Stimulated activated naive CD8-positive, alpha-beta T cell treated with anti-CD3 and anti-CD28 coated beads, Interleukin-15, amount 100 ng/mL, for 72 hours (primary cell): ENCODE measurements around the gene BBIP1.
A peak's percentile ranks its signal among the peaks of the same experiment; 100 is the strongest.

Experiments used
- ATAC-seq: fragments of 150-1000 bp; cut with Tn5 transposase; 2 replicates; pipeline ENCODE4 v1.10.0; 2021; ENCODE audit warnings: mild to moderate bottlenecking, moderate library complexity
- DNase-seq, 2 donors: peaks; one replicate each; pipeline ENCODE4 v3.0.0; 2021 to 2022
- H3K27ac Mint-ChIP-seq, 2 donors: one replicate each; pipeline ENCODE4 v1.8.0; 2022; ENCODE audit warnings: mild to moderate bottlenecking in 2 of 2, mixed read lengths in 2 of 2, moderate library complexity in 2 of 2
- H3K27me3 Mint-ChIP-seq: one replicate; pipeline ENCODE4 v1.8.0; 2022; ENCODE audit warnings: mixed read lengths
- H3K4me1 Mint-ChIP-seq: one replicate; pipeline ENCODE4 v1.8.0; 2022; ENCODE audit warnings: mild to moderate bottlenecking, mixed read lengths
- H3K4me3 Mint-ChIP-seq, 2 donors: one replicate each; pipeline ENCODE4 v1.8.0; 2022; ENCODE audit warnings: mild to moderate bottlenecking in 2 of 2, mixed read lengths in 2 of 2, moderate library complexity in 1 of 2
- H3K9me3 Mint-ChIP-seq, 2 donors: one replicate each; pipeline ENCODE4 v1.8.0; 2022; ENCODE audit warnings: mixed read lengths in 2 of 2

BBIP1 gene, protein sequence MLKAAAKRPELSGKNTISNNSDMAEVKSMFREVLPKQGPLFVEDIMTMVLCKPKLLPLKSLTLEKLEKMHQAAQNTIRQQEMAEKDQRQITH

DNA sequence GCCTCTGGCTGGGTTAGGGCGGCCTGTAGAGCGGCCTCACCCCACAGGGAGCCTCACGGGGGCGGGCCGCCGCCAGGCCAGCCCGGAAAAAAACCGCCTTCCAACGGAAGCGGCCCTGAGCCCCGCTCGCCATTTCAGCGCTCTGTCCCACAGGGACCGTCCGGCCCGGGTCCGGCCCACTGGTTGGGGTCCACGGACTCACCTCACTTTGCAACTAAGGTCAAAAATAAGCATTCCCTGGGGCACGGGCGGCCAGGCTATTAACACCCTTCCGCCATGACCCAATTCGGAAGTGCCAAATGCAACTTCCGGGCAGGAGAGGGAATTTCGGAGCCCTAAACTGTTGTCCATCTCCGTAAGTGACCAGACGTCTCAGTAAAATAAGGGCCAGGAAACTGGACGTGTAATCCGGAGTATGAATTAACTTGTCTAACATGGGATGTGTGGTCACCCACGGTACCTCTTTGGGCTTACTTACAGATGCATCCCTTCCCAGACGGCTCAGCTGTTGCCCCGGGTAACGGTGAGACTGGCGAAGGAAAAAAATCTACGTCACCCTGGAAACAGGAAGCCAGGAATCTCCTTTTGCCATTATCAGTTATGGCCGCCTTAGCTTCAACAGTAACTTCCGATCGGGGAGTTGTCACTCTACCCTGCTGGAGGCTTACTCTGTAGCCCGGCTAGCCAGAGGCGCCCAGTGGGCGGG, at the start of gene BBIP1:
Gene BBIP1, minus strand, starts transcription at position 538 of the 706 bp plus-strand sequence. CDS start 1,023 bp downstream, outside the sequence.
- no peaks in the 10 kb centered on the region for H3K27me3 Mint-ChIP-seq
- no peaks in the 10 kb centered on the region for H3K9me3 Mint-ChIP-seq
- ATAC-seq = peak; percentile 95
- DNase-seq = peak; percentile 80 to 90
- peak within 1 kb of the TSS; percentile 90 to 97 for H3K4me3 Mint-ChIP-seq
- peak within 1 kb of the TSS; percentile 99 to 100 for H3K27ac Mint-ChIP-seq
- H3K4me1 Mint-ChIP-seq = peaks cover 38% of the 10 kb centered on the region

DNA sequence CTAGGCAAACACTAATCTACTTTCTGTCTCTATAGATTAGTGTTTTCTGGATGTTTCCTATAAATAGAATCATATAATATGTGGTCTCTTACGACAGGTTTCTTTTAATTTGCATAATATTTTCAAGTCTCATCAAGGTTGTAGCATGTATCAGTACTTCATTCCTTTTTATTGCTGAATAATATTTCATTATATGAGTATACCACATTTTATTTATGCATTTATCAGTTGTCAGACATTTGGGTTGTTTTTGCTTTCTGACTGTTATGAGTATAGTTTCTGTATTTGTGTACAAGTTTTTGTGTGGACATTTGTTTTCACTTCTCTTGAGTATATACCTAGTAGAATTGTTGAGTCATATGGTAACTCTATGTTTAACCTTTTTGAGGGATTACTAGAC, 48.7 kb upstream of the BBIP1 start:
- ATAC-seq (no peak), DNase-seq (no peak)
- Mint-ChIP-seq H3K4me1 (peaks cover 45% of the 10 kb centered on the region), H3K27me3 (no peaks in the 10 kb centered on the region), H3K9me3 (no peaks in the 10 kb centered on the region), H3K4me3 (no peak overlapping the region), H3K27ac (no peak overlapping the region)

DNA sequence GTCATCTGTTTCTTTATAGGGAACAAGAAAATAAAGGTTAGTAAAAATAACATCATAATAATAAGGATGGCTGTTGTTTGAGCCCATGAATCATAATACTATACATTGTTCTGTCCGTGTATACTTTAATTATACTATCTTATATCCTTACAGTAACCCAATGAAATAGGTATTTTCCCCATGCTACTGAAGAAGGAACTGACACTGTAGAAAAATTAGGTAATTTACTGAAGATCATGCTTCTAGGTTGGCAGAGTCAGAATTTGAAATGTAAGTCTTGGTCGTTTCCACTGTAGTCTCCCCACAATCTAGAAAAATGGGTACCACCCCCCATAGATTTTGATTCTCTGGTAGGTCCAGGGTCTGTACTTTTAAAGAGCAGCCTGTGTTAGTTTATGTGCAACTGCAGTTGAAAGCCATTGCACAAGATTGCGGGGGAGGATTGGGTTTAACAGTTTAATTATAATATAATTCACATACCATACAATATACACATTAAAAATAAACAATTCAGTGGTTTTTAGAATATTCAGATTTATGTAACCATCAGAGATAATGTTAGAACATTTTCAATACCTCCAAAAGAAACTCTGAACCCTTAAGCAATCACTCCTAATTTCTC, 48.1 kb upstream of the BBIP1 start:
- H3K27me3 Mint-ChIP-seq = no peaks in the 10 kb centered on the region
- H3K9me3 Mint-ChIP-seq = no peaks in the 10 kb centered on the region
- H3K4me3 Mint-ChIP-seq = no peak overlapping the region
- no peak overlapping the region for H3K27ac Mint-ChIP-seq
- DNase-seq = no peak
- peaks cover 45% of the 10 kb centered on the region for H3K4me1 Mint-ChIP-seq
- no peak for ATAC-seq

- Mint-ChIP-seq H3K27me3 (no peaks in the 10 kb centered on the region), H3K27ac (no peak overlapping the region), H3K9me3 (no peaks in the 10 kb centered on the region), H3K4me3 (no peak overlapping the region), H3K4me1 (peaks cover 41% of the 10 kb centered on the region)
- DNase-seq (no peak), ATAC-seq (no peak)
Observed at GRCh38 chr10:110966146-110966545, 47.2 kb upstream of the BBIP1 start.

- DNase-seq = no peak
- ATAC-seq = no peak
- H3K4me1 Mint-ChIP-seq = peaks cover 31% of the 10 kb centered on the region
- no peaks in the 10 kb centered on the region for H3K27me3 Mint-ChIP-seq
- H3K4me3 Mint-ChIP-seq = no peak overlapping the region
- no peaks in the 10 kb centered on the region for H3K9me3 Mint-ChIP-seq
- no peak overlapping the region for H3K27ac Mint-ChIP-seq
Observed at GRCh38 chr10:110965216-110965615, 46.2 kb upstream of the BBIP1 start.

DNA sequence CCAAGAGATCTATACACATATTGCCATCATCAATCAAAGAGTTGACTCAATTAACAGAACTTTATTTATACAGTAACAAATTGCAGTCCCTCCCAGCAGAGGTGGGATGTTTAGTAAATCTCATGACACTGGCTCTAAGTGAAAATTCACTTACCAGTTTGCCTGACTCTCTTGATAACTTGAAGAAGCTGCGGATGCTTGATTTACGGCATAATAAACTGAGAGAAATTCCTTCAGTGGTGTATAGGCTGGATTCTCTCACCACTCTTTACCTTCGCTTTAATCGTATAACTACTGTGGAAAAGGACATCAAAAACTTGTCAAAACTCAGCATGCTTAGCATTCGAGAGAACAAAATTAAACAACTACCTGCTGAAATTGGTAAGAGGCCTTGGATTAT, 45.7 kb upstream of the BBIP1 start:
- no peak for DNase-seq
- no peak for ATAC-seq
- no peak overlapping the region for H3K27ac Mint-ChIP-seq
- H3K27me3 Mint-ChIP-seq = no peaks in the 10 kb centered on the region
- peaks cover 28% of the 10 kb centered on the region for H3K4me1 Mint-ChIP-seq
- no peak overlapping the region for H3K4me3 Mint-ChIP-seq
- no peaks in the 10 kb centered on the region for H3K9me3 Mint-ChIP-seq

DNA sequence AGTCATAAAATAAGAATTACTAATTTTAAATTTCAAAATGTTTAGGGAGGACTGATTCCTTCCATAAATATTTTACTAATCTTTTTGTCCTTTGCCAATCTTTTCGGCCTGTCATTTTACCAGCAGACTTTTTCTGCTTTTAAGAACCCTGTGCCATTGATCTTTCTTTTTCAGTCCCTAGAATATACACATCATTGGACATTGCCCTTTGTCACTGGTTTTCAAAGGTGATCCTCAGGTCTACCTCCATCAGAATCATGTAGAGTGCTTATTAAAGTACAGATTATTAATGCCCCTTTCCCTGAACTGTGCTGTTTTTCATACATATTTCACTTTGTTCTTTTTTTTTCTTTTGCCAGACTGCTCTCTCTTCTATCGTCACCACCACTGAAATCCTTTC, 44.2 kb upstream of the BBIP1 start:
- no peak for DNase-seq
- Mint-ChIP-seq H3K4me1 (peaks cover 31% of the 10 kb centered on the region), H3K9me3 (no peaks in the 10 kb centered on the region)

DNA sequence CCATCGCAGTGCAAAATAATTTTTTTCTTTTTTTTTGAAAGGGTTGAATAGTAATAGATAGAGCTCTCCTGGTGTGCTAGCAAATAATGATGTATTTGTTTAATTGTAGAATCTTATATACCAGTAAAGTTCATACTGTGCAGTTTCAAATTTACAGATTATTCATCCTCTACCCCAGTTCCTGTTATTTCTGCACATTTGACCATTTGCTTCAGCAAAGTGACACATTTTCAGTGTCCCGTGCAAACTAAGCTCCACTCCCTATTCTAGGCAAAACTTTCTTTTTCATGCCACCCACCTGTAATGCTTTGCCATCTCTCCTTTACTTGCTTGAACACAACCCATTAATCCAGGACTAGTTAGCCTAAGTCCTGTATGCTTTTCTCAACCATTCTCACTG, 43.5 kb upstream of the BBIP1 start:
- ATAC-seq (no peak), DNase-seq (no peak)
- Mint-ChIP-seq H3K4me1 (peaks cover 37% of the 10 kb centered on the region), H3K4me3 (no peak overlapping the region), H3K27me3 (no peaks in the 10 kb centered on the region), H3K9me3 (no peaks in the 10 kb centered on the region), H3K27ac (no peak overlapping the region)

More for the DNA sequence above, 44.2 kb upstream of the BBIP1 start:
- ATAC-seq = no peak
- no peaks in the 10 kb centered on the region for H3K27me3 Mint-ChIP-seq
- no peak overlapping the region for H3K4me3 Mint-ChIP-seq
- H3K27ac Mint-ChIP-seq = no peak overlapping the region

- ATAC-seq (no peak), DNase-seq (no peak)
- no peak overlapping the region for H3K4me3 Mint-ChIP-seq
- no peaks in the 10 kb centered on the region for H3K9me3 Mint-ChIP-seq
- H3K27me3 Mint-ChIP-seq = no peaks in the 10 kb centered on the region
- peaks cover 40% of the 10 kb centered on the region for H3K4me1 Mint-ChIP-seq
- H3K27ac Mint-ChIP-seq = no peak overlapping the region
Observed at GRCh38 chr10:110960333-110960712, 41.3 kb upstream of the BBIP1 start.

DNA sequence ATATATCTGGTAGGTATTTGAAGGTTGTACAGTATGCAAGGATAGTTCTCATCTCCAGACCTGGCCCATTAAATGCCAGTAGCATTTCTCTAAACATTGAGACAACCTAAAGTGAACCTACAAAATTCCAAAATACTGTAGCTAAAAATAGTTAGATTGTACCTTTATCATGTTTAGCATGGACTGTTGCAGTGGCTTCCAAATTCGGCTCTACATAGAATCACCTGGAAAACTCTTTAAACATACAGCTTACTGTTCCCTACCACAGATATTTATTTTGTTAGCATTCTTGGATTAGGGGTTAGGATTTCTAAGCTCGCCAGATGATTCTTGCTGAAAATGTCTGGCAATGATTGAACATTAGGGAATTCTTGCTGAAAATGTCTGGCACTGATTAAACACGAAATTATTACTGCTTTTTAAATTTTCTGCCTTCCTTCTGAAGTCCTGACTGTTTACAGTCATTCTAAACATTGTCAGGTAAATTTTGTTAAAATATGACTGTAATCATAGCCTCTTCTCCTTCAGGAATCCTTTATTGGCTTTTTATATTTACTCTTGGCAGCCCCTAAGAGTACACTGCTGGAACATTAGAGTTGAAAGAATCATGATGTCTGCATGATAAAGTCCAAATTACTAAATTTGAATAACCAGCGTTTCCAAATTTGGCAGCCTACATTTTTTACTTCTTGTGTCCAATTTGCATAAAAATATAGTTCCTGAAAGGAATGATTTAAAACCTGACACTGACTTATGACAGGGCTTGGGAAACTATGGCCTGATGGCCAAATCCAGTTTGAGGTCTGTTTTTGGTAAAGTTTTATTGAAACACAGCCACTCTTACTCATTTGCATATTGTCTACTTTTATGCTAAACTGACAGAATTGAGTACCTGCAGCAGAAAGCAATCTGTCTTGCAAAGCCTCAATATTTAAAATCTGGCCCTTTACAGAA, 40.7 kb upstream of the BBIP1 start:
- H3K27ac Mint-ChIP-seq = no peak overlapping the region
- no peak for ATAC-seq
- DNase-seq = no peak
- H3K9me3 Mint-ChIP-seq = no peaks in the 10 kb centered on the region
- H3K4me3 Mint-ChIP-seq = no peak overlapping the region
- peaks cover 43% of the 10 kb centered on the region for H3K4me1 Mint-ChIP-seq
- H3K27me3 Mint-ChIP-seq = no peaks in the 10 kb centered on the region

DNA sequence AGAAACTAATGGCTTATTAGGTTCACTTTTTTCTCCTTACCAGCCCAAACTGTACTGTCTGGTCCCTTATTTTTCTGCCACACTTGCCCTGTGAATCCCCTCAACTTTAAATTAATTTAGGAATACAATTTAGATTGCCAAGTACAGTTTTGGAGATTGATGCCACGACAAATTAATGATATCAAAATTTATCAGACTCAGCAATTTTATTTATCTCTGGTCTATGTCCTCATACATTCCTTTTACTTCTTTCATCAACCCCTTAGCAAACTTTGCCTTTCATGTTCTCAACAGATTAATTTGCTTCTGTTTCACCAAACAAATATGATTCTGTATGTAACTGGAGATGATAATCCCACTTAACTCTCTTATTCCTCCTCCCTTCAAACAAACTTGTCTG, 38.6 kb upstream of the BBIP1 start:
- Mint-ChIP-seq H3K4me3 (no peak overlapping the region), H3K9me3 (no peaks in the 10 kb centered on the region), H3K27ac (no peak overlapping the region), H3K4me1 (peaks cover 33% of the 10 kb centered on the region), H3K27me3 (no peaks in the 10 kb centered on the region)
- DNase-seq (no peak), ATAC-seq (no peak)

DNA sequence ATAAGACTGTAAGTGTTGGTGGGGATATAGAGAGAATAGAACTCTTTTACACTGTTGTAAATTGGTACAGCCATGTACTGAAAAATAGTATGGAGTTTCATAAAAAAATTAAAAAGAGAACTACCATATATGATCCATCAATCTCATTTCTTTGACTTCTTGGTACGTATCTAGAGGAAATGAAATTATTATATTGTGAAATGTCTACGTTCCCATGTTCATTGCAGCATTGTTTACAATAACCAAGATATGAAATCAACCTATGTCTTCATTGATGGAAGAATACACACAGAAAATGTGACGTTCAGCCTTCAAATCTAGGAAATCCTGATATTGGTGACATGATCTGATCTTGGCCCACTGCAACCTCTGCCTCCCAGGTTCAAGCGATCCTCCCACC, 32.4 kb upstream of the BBIP1 start:
- H3K9me3 Mint-ChIP-seq = peaks cover 0 to 5% of the 10 kb centered on the region in 2 donors
- H3K27me3 Mint-ChIP-seq = no peaks in the 10 kb centered on the region
- H3K4me1 Mint-ChIP-seq = peaks cover 34% of the 10 kb centered on the region
- DNase-seq = no peak
- ATAC-seq = no peak
- no peak overlapping the region for H3K4me3 Mint-ChIP-seq
- no peak overlapping the region for H3K27ac Mint-ChIP-seq

- Mint-ChIP-seq H3K4me1 (peaks cover 37% of the 10 kb centered on the region), H3K27ac (no peak overlapping the region), H3K9me3 (peaks cover 7 to 26% of the 10 kb centered on the region in 2 donors), H3K4me3 (no peak overlapping the region), H3K27me3 (no peaks in the 10 kb centered on the region)
- ATAC-seq (no peak), DNase-seq (no peak)
Observed at GRCh38 chr10:110947061-110947595, 28.1 kb upstream of the BBIP1 start.

- DNase-seq (no peak), ATAC-seq (no peak)
- no peak overlapping the region for H3K4me3 Mint-ChIP-seq
- H3K27me3 Mint-ChIP-seq = no peaks in the 10 kb centered on the region
- H3K9me3 Mint-ChIP-seq = peaks cover 7 to 26% of the 10 kb centered on the region in 2 donors
- H3K27ac Mint-ChIP-seq = no peak overlapping the region
- peaks cover 37% of the 10 kb centered on the region for H3K4me1 Mint-ChIP-seq
Observed at GRCh38 chr10:110946496-110946895, 27.5 kb upstream of the BBIP1 start.

- H3K27me3 Mint-ChIP-seq = no peaks in the 10 kb centered on the region
- no peak overlapping the region for H3K27ac Mint-ChIP-seq
- no peak for ATAC-seq
- peaks cover 7 to 30% of the 10 kb centered on the region in 2 donors for H3K9me3 Mint-ChIP-seq
- no peak for DNase-seq
- H3K4me3 Mint-ChIP-seq = no peak overlapping the region
- peaks cover 37% of the 10 kb centered on the region for H3K4me1 Mint-ChIP-seq
Observed at GRCh38 chr10:110944792-110945396, 25.9 kb upstream of the BBIP1 start.
